Measurements from ENCODE around the gene OR6C74. TPM values are rescaled to one million over a fixed set of nuclear protein-coding genes. Genes with fewer than 3 reads are reported as not detected.

OR6C74 gene
- not detected for total RNA-seq

GRCh38 chr12:55244309-55244708 lies at the start of gene OR6C74:
Gene OR6C74 (plus strand): TSS chr12:55244609. CDS start chr12:55247288, 2,679 bp downstream.
- DNase-seq: no peak

DNA sequence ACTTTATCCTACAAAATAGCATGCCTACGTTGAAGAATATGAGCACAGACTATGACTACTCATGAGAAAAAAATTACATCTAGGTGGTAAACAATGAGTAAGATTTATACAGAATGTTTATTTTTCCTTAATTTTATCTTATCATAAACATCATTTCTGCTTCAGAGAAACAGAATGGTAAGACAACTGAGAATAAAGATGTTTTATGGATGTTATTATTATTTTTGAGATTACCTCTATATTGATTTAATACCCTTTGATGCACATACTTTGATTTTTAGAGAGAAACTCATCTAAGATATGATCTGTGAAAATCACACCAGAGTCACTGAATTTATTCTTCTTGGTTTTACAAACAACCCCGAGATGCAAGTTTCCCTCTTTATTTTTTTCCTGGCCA lies 23.7 kb upstream of the OR6C74 start, which contains the start of gene OR10A7:
OR10A7 (plus strand) TSS at position 301 of the 400 bp plus-strand sequence; CDS start at position 301, 0 bp downstream.
- no peak for DNase-seq

GRCh38 chr12:55226523-55226922 lies 17.9 kb upstream of the OR6C74 start:
- DNase-seq: no peak

GRCh38 chr12:55227643-55228042 lies 16.8 kb upstream of the OR6C74 start:
- no peak for DNase-seq

DNA sequence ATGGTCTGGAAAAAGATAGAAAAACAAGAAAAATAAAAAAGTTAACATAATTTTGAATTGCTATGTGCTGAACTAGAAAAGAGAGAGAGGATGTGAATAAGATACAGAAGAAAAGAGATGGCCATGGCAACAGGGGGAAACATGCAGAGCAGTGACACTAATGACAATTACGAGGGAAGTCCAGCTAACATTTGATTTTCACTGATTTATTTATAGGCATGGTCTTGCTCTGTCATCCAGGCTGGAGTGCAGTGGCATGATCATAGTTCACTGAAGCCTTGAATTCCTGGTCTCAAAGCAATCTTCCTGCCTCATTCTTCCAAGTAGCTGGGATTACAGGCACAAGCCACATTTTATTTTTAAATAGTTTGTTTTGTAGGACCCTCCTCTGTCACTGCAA lies 1.8 kb downstream of the OR6C74 start:
- no peak for DNase-seq

DNA sequence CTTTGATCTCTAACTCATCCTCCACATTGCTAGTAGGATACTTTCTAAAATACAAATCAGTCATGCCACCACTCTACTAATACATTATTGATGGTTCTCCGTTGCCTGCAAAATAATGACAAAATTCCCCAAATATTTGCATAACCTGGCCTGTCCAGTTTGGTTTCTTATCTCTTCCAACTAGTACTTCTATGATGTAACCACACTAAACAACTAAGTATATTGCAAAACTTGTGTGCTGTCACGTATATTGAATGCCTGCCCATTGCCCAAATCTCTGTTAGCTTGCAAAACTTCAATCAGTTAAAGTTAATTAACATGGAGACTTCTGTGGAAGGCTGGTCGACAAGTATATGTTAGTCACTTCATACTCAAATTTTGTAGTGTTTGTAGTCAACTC lies 6.5 kb downstream of the OR6C74 start:
- DNase-seq: no peak

DNA sequence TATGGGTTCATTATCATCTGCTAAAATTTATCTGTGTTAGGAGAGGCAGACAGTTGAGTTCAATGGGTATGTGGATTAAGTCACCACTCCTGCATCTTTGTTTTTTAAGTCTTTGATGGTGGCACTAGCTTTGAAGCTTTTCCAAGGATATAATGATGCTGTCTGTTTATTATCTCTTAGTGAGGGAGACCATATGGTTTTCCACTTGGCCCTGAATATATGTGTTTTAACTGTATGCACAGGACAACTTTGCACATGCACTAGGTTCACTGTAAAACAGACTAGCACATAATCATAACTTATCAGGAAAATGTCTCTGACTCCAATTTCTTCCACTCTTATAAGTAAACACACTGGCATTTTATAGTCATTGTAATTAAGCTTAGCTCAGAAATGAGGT lies 8.9 kb downstream of the OR6C74 start:
- no peak for DNase-seq

GRCh38 chr12:55256831-55257230 lies 12.4 kb downstream of the OR6C74 start:
- DNase-seq: no peak

- no peak for DNase-seq
Observed at GRCh38 chr12:55258303-55258702, 13.9 kb downstream of the OR6C74 start.

- DNase-seq: no peak
Observed at GRCh38 chr12:55280991-55281390, 36.6 kb downstream of the OR6C74 start.

- no peak for DNase-seq
Observed at GRCh38 chr12:55289999-55290398, 45.6 kb downstream of the OR6C74 start.

Other genes with a start within 250 kb of the OR6C74 start
- gene NEUROD4, start 224.6 kb upstream of the OR6C74 start, total RNA-seq: not detected
- gene OR9K2, start 118.2 kb upstream of the OR6C74 start, total RNA-seq: not detected
- not detected for gene OR10A7, start 23.6 kb upstream of the OR6C74 start, total RNA-seq
- gene OR6C6, start 52.0 kb downstream of the OR6C74 start, total RNA-seq: not detected
- not detected for gene OR6C1, start 69.7 kb downstream of the OR6C74 start, total RNA-seq
- not detected for gene OR6C3, start 86.1 kb downstream of the OR6C74 start, total RNA-seq
- not detected for gene OR6C75, start 118.4 kb downstream of the OR6C74 start, total RNA-seq
- not detected for gene OR6C65, start 155.9 kb downstream of the OR6C74 start, total RNA-seq
- gene OR6C76, start 181.6 kb downstream of the OR6C74 start, total RNA-seq: not detected
- not detected for gene OR6C2, start 199.5 kb downstream of the OR6C74 start, total RNA-seq
- gene OR6C70, start 225.5 kb downstream of the OR6C74 start, total RNA-seq: not detected
- gene OR6C68, start 247.8 kb downstream of the OR6C74 start, total RNA-seq: not detected

All from skin of body (tissue), 2 donors.